Stomach (tissue), 4 donors: Measurements from ENCODE around the gene GNAO1.

Experiments
- EP300 ChIP-seq: sonication (generic); formaldehyde crosslinking; IDR thresholded peaks from one replicate; pipeline ENCODE4 v1.6.1; 2017; ENCODE audit warnings: antibody characterized with exemption
- POLR2A ChIP-seq, 4 donors: fragments of 450-650 bp; IDR thresholded peaks; one replicate each; pipeline ENCODE4 v1.6.1; 2016; ENCODE audit warnings: antibody characterized with exemption in 4 of 4, control low read depth in 2 of 4, mild to moderate bottlenecking in 1 of 4, moderate library complexity in 1 of 4
- TF ChIP-seq, protein P1 (sequence below), 7 experiments: fragments of 450-650 bp in 4 of 7; fragments of 200-600 bp in 3 of 7; sonication (generic) in 3 of 7; IDR thresholded peaks; one replicate each; pipeline ENCODE4 v1.5.1; 2016 to 2019; ENCODE audit warnings: antibody characterized with exemption in 7 of 7, control low read depth in 2 of 7, mild to moderate bottlenecking in 1 of 7

DNA sequence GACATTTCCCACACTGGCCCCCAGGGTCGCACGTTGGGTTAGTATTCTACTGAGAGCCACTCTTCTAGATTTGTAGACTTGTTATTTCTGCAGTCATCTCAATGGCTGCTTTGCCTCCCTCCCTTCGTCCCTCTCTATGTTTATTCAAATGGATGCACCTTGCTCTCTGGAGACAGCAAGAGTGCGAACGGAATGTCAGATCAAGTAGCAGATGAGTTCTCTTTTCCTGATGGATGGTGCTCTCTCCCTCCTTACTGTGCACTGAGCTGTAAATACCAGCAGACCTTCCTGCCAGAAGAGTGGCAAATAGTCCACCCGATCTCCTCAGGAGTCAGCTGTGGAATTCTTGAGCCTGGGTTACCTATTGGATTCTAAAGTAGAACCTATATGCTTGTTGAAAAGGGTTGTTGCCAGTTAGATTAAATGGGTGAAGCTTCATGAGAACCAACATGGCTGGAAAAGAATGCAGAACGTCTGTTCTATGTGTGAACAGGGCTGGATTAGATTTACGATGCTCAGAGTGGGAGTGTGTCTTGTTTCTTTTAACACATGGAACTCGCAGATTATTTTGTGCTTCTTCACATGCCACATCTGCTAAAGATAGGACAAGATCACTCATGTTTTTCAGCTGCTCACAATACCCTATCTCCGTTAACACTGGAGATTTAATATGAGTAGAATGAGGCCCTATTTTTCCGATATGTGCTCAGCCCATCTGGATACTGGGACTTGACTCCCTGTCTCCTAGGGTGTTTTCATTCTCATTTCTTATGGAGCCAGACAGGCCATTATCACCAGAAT, 6.1 kb downstream of the GNAO1 start:
- TF ChIP-seq, protein P1, sequence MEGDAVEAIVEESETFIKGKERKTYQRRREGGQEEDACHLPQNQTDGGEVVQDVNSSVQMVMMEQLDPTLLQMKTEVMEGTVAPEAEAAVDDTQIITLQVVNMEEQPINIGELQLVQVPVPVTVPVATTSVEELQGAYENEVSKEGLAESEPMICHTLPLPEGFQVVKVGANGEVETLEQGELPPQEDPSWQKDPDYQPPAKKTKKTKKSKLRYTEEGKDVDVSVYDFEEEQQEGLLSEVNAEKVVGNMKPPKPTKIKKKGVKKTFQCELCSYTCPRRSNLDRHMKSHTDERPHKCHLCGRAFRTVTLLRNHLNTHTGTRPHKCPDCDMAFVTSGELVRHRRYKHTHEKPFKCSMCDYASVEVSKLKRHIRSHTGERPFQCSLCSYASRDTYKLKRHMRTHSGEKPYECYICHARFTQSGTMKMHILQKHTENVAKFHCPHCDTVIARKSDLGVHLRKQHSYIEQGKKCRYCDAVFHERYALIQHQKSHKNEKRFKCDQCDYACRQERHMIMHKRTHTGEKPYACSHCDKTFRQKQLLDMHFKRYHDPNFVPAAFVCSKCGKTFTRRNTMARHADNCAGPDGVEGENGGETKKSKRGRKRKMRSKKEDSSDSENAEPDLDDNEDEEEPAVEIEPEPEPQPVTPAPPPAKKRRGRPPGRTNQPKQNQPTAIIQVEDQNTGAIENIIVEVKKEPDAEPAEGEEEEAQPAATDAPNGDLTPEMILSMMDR (IDR thresholded peaks at IDR 0.05), result no peak
- TF ChIP-seq POLR2A (IDR thresholded peaks at IDR 0.05) (no peak), EP300 (no peak)
